GM12801 (cell line): ENCODE results near the gene NYAP1.

Source experiments
- CTCF ChIP-seq: IDR thresholded peaks from one replicate; pipeline ENCODE4 v1.5.1; 2011; ENCODE audit warnings: control low read depth; ENCODE audit not compliant: insufficient read length; ENCODE audit errors: extremely low read depth

The NYAP1 gene

GRCh38 chr7:100490483-100491191 is 6.9 kb downstream of the NYAP1 start:
- no peak for TF ChIP-seq CTCF

- TF ChIP-seq CTCF = no peak
Observed at GRCh38 chr7:100491192-100491578, 7.5 kb downstream of the NYAP1 start.

- no peak for TF ChIP-seq CTCF
Observed at GRCh38 chr7:100492738-100493475, 9.2 kb downstream of the NYAP1 start.

- TF ChIP-seq CTCF = no peak
Observed at GRCh38 chr7:100493476-100494264, 9.9 kb downstream of the NYAP1 start.

GRCh38 chr7:100496509-100496908 is 12.8 kb downstream of the NYAP1 start:
- no peak for TF ChIP-seq CTCF

- TF ChIP-seq CTCF = no peak
Observed at GRCh38 chr7:100504887-100505611, 21.3 kb downstream of the NYAP1 start.
